HFF-Myc (cell line): ENCODE data around the gene FBXO24.

Experiments used
- DNase-seq: peaks from one replicate; pipeline ENCODE4 v3.0.0-alpha.2; 2011; ENCODE audit warnings: low read depth; ENCODE audit errors: extremely low read depth
- H3K4me3 ChIP-seq: replicated peaks from 2 replicates; pipeline ENCODE4 v1.5.1; 2011; ENCODE audit warnings: low read depth, mild to moderate bottlenecking, control low read depth, low read length
- TF ChIP-seq, protein P1 (sequence below): IDR thresholded peaks from 2 replicates; pipeline ENCODE4 v1.5.1; 2012; ENCODE audit warnings: mild to moderate bottlenecking, low read depth, low read length, control low read depth; ENCODE audit errors: missing control alignments

FBXO24 gene

DNA sequence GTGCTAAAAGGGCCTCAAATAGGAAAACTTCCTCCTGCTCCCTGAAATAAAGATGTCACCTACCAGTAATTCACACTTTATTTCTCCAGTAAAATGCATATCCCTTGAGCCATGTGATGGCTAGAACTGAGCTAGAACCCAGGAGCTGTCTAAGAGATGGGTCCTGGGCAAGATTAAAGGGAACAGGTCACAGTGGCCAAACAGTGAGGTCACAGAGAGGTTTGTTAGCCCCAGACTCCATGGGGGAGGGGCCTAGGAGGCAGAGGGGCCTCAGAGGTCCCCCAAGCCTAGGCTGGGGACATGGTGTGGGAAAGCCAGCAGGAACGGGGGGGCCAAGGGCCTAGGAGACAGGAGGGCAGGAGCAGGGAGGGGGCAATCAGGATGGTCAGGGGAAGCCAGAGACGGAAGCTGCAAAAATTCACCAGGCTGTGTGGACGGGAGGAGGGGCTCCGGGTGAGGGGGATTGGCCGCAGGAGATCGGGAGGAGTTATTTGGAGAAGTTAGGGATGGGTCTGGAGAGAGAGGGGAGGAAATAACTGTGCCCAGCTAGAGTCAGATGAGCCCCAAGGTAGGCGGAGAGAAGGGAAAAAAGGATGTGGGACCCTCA, 3.3 kb downstream of the FBXO24 start:
- no peak for DNase-seq
- TF ChIP-seq, protein P1, sequence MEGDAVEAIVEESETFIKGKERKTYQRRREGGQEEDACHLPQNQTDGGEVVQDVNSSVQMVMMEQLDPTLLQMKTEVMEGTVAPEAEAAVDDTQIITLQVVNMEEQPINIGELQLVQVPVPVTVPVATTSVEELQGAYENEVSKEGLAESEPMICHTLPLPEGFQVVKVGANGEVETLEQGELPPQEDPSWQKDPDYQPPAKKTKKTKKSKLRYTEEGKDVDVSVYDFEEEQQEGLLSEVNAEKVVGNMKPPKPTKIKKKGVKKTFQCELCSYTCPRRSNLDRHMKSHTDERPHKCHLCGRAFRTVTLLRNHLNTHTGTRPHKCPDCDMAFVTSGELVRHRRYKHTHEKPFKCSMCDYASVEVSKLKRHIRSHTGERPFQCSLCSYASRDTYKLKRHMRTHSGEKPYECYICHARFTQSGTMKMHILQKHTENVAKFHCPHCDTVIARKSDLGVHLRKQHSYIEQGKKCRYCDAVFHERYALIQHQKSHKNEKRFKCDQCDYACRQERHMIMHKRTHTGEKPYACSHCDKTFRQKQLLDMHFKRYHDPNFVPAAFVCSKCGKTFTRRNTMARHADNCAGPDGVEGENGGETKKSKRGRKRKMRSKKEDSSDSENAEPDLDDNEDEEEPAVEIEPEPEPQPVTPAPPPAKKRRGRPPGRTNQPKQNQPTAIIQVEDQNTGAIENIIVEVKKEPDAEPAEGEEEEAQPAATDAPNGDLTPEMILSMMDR: no peak
- no peak overlapping the region for H3K4me3 ChIP-seq

DNA sequence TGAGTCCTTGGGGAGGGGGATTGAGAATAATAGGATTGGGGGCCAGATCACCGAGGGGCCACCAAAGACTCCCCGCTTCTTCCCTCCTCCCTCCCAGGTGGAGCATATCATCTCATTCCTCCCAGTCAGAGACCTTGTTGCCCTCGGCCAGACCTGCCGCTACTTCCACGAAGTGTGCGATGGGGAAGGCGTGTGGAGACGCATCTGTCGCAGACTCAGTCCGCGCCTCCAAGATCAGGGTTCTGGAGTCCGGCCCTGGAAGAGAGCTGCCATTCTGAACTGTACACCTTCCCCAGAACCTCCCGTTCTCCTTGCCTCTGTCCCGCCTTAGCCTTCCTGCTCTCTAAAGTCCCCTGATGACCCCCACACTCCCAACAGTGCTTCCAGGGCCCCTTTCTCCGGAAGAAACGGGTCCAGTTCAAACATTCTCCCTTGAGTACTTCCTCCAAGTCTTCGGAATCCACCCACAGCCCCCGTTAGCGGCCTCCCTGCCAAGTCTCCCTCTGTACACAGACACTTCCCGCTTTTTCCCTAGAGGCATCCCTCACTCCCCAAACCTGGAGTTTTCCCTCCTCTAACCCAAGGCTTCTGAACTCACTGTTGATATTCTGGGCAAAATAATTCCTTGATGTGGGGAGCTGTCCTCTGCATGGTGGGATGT, 4.1 kb downstream of the FBXO24 start:
- no peak overlapping the region for H3K4me3 ChIP-seq
- DNase-seq: no peak
- TF ChIP-seq, protein P1: no peak

DNA sequence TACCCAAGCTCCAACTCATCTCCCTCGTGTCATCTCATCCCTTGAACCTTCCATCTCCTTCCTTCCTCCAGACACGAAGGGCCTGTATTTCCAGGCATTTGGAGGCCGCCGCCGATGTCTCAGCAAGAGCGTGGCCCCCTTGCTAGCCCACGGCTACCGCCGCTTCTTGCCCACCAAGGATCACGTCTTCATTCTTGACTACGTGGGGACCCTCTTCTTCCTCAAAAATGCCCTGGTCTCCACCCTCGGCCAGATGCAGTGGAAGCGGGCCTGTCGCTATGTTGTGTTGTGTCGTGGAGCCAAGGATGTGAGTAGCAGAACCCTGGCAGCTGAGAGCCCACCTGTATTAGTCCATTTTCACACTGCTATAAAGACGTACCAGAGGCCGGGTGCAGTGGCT, 5.5 kb downstream of the FBXO24 start:
- TF ChIP-seq, protein P1: no peak

DNA sequence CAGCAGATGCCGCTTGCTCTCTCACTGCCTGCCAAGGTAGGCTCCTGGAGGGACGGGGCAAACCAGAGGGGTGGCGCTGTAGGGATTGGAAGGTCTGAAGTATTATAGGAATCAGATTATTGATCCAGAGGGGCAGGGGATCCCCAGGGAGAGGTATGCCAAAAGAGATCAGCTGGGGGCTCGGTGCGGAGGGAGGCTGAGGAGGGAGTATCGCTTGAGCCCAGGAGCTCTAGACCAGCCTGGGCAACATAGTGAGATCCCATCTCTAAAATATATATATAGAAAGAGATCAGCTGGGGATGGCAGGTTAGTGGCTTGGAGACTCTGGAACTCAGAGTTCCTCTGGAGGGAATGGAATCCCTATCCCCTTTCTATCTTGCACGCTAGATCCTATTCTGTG, 9.1 kb downstream of the FBXO24 start:
- H3K4me3 ChIP-seq: no peak overlapping the region
- TF ChIP-seq, protein P1: no peak
- no peak for DNase-seq

More for the DNA sequence above, 5.5 kb downstream of the FBXO24 start:
- DNase-seq: no peak
- no peak overlapping the region for H3K4me3 ChIP-seq

DNA sequence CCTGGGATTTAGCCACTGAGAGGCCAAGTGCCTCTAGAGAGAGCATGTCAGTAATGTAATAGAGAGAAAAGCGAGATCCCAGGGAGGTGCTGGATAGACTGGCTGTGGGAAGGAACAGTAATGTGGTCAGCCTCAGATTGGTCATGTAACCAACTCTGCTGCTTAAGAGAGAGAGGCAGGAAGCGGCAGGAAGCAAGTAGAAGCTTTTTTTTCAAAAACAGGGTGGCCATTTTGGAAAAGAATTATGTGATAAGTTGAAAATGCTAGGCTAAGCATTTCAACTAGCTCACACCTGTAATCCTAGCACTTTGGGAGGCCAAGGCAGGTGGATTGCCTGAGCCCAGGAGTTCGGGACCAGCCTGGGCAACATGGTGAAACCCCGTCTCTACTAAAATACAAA, 12.3 kb downstream of the FBXO24 start:
- DNase-seq: no peak
- no peak overlapping the region for H3K4me3 ChIP-seq
- TF ChIP-seq, protein P1: no peak

DNA sequence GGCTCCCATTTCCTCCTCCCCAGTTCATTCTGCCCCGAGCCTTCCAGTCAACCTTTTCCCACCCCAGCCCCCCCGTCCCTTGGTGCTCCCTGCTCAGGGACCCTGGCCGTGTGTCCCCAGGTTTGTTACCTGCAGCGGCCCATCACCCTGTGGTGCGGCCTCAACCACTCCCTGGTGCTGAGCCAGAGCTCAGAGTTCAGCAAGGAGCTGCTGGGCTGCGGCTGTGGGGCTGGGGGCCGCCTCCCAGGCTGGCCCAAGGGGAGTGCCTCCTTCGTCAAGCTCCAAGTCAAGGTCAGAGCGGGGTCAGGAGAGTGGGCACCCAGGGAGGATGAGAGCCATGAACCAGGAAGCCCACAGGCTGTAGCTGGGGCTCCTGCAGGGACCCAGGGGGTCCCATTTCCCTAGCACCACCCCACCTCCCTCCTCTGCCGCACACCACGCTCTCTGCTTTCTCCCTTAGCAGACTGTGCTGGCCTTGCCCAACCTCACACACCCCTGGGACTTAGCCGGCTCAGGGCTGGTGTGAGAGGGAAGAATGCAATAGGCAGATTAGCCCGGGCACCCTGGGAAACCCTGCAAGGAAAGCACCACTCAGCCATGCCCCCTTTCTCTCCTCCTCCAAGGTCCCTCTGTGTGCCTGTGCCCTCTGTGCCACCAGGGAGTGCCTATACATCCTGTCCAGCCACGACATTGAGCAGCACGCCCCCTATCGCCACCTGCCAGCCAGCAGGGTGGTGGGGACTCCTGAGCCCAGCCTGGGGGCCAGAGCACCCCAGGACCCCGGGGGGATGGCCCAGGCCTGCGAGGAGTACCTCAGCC, 14.0 kb downstream of the FBXO24 start:
- H3K4me3 ChIP-seq: no peak overlapping the region
- DNase-seq: no peak
- TF ChIP-seq, protein P1: no peak
